GM12878 (cell line): ENCODE data around the gene SKAP1. TPM values are rescaled to one million over a fixed set of nuclear protein-coding genes. Genes with fewer than 3 reads are reported as not detected.

Source experiments
- ATAC-seq: fragments of 200-7000 bp; cut with Tn5 transposase; 3 replicates; pipeline ENCODE4 v1.9.1; 2020; ENCODE audit warnings: mild to moderate bottlenecking, moderate library complexity
- BruUV-seq: library from RNA; stranded (reverse); fragments of 400-500 nt; replicated peaks from 2 replicates; lab custom pipeline; 2021; lab: Mats Ljungman, UMichigan
- CTCF ChIA-PET: fragments of 300-600 bp; sonication (Branson Sonifier 250); formaldehyde crosslinking; extraction: SDS; loops from one replicate; lab custom pipeline; 2021; ENCODE audit warnings: inconsistent platforms; lab: Yijun Ruan, JAX
- POLR2A ChIA-PET: fragments of 350-600 bp; formaldehyde crosslinking; extraction: SDS; loops from one replicate; lab custom pipeline; 2021; ENCODE audit warnings: inconsistent platforms; lab: Charles Lee
- RAD21 ChIA-PET: fragments of 300-600 bp; sonication (Branson Sonifier 250); formaldehyde crosslinking; loops from one replicate; lab custom pipeline; 2023; ENCODE audit warnings: antibody characterized with exemption; ENCODE audit not compliant: unreplicated experiment; lab: Charles Lee
- SMC1A ChIA-PET: fragments of 300-600 bp; sonication (Branson Sonifier 250); formaldehyde crosslinking; loops from one replicate; lab custom pipeline; 2023; ENCODE audit not compliant: unreplicated experiment, uncharacterized antibody; lab: Charles Lee
- DNase-seq: peaks from one replicate; pipeline ENCODE4 v3.0.0-alpha.2; 2011; ENCODE audit warnings: low read depth, low spot score
- FAIRE-seq: peaks from 3 replicates; lab custom pipeline; 2011; peaks lifted over from hg19 to GRCh38; lab: Jason Lieb, UNC
- H2AFZ ChIP-seq: 2 replicates; pipeline ENCODE4 v1.6.0; 2011; ENCODE audit warnings: low read depth, low read length, control low read depth; ENCODE audit not compliant: control insufficient read depth
- H3K27ac ChIP-seq: 2 replicates; pipeline ENCODE4 v1.5.1; 2011; ENCODE audit warnings: control low read depth; ENCODE audit not compliant: control insufficient read depth, insufficient read depth
- H3K27me3 ChIP-seq, 2 experiments: replicated peaks in 1 of 2; 2 replicates each; pipeline versions ENCODE4 v1.6.0 to v1.6.1; 2011; ENCODE audit warnings: low read length in 1 of 2; ENCODE audit not compliant: control insufficient read depth in 2 of 2, insufficient read depth in 2 of 2
- H3K36me3 ChIP-seq, 2 experiments: 2 replicates each; pipeline ENCODE4 v1.5.1; 2011; ENCODE audit warnings: low read length in 1 of 2; ENCODE audit not compliant: control insufficient read depth in 2 of 2, insufficient read depth in 2 of 2
- H3K4me1 ChIP-seq: 2 replicates; pipeline ENCODE4 v1.6.1; 2011; ENCODE audit warnings: mild to moderate bottlenecking, low read length, moderate library complexity, mixed read lengths; ENCODE audit not compliant: control insufficient read depth, insufficient read depth
- H3K4me2 ChIP-seq: 2 replicates; pipeline ENCODE4 v1.6.0; 2011; ENCODE audit warnings: control low read depth; ENCODE audit not compliant: control insufficient read depth, insufficient read depth
- H3K4me3 ChIP-seq: fragments of 200-600 bp; sonication (generic); 2 replicates; pipeline ENCODE4 v1.5.1; 2016
- H3K79me2 ChIP-seq: 2 replicates; pipeline ENCODE4 v1.6.0; 2011; ENCODE audit warnings: low read length; ENCODE audit not compliant: control insufficient read depth, insufficient read depth
- H3K9ac ChIP-seq: 2 replicates; pipeline ENCODE4 v1.8.0; 2011; ENCODE audit warnings: low read length, control low read depth, mixed read lengths; ENCODE audit not compliant: control insufficient read depth, insufficient read depth
- H3K9me3 ChIP-seq: replicated peaks from 3 replicates; pipeline ENCODE4 v1.5.1; 2011; ENCODE audit warnings: mild to moderate bottlenecking, low read length; ENCODE audit not compliant: control insufficient read depth, insufficient read depth
- H4K20me1 ChIP-seq: 2 replicates; pipeline ENCODE4 v1.6.0; 2011; ENCODE audit not compliant: control insufficient read depth, insufficient read depth
- CTCF ChIP-seq, 3 experiments: IDR thresholded peaks in 2 of 3; conservative IDR thresholded peaks in 1 of 3; 2 replicates each; pipeline ENCODE4 v1.5.1; 2011; ENCODE audit warnings: low read depth in 3 of 3, low read length in 3 of 3, mild to moderate bottlenecking in 3 of 3, control low read depth in 2 of 3, moderate library complexity in 2 of 3, inconsistent platforms in 1 of 3, mixed read lengths in 1 of 3; ENCODE audit not compliant: control insufficient read depth in 2 of 3, insufficient read depth in 1 of 3; ENCODE audit errors: extremely low read depth in 1 of 3
- EGR1 ChIP-seq, 2 experiments: IDR thresholded peaks; 1 replicate in 1 of 2; 2 replicates in 1 of 2; pipeline ENCODE4 v1.6.1; 2011 to 2012; ENCODE audit warnings: low read depth in 2 of 2, low read length in 2 of 2, borderline replicate concordance in 1 of 2, mild to moderate bottlenecking in 1 of 2, moderate library complexity in 1 of 2
- GATAD2B ChIP-seq: fragments of 450-650 bp; conservative IDR thresholded peaks from 2 replicates; pipeline ENCODE4 v1.6.1; 2017; ENCODE audit warnings: low read depth, mild to moderate bottlenecking, moderate library complexity
- RAD21 ChIP-seq: IDR thresholded peaks from 2 replicates; pipeline ENCODE4 v1.6.1; 2011; ENCODE audit warnings: mild to moderate bottlenecking, low read depth, low read length, moderate library complexity; ENCODE audit not compliant: insufficient read depth
- SMC3 ChIP-seq: IDR thresholded peaks from 2 replicates; pipeline ENCODE4 v1.6.1; 2011; ENCODE audit warnings: low read length, improper control_type of control experiment, borderline replicate concordance
- WGBS: methylation state at CpG from one replicate; pipeline ENCODE4 v1.1.6; 2016; ENCODE audit warnings: low lambda C conversion rate; ENCODE audit not compliant: insufficient replicate concordance, insufficient coverage; ENCODE audit errors: missing lambda C conversion rate; 5-methylcytosine and 5-hydroxymethylcytosine counted together
- in situ Hi-C: fragments of 300-500 bp; cut with MboI; formaldehyde crosslinking; loops from 9 replicates; pipeline ENCODE4 v1.14.3; 2018; ENCODE audit warnings: mixed read lengths
- intact Hi-C: fragments of 100-400 bp; cut with micrococcal nuclease; formaldehyde crosslinking; loops from one replicate; pipeline ENCODE4 v1.14.2; 2022; ENCODE audit not compliant: unreplicated experiment
- polyA plus RNA-seq, 11 experiments: library from polyadenylated mRNA; depleted of rRNA in 4 of 11; unstranded in 6 of 11; stranded (reverse) in 5 of 11; fragments of >200 nt; fragmentation: Nextera tagmentation in 4 of 11; fragmentation: Illumina TruSeq in 1 of 11; extraction: Ambion mirVana in 4 of 11; extraction: Trizol in 1 of 11; gene quantifications; 1 replicate in 1 of 11; 2 replicates in 10 of 11; pipeline versions ENCODE4 v1.2.1 to v1.2.3, GENCODE V29; 2011 to 2016; ENCODE audit warnings: inconsistent platforms in 2 of 11, missing spikeins in 2 of 11, low read depth in 1 of 11
- total RNA-seq, 4 experiments: library from RNA; depleted of rRNA in 3 of 4; stranded (reverse); fragments of >200 nt in 3 of 4; fragmentation: Illumina TruSeq in 1 of 4; extraction: Trizol in 1 of 4; gene quantifications; 2 replicates each; pipeline versions ENCODE4 v1.2.1 to v1.2.3, GENCODE V29; 2013 to 2021

SKAP1 gene
- total and polyA plus RNA-seq, 10 of the 15 experiments (the other 5 are each of a cell fraction or from before 2014, with no cell fraction given), result 17.1 to 97.6 (median 35.9) TPM

GRCh38 chr17:48374650-48375230, 55.3 kb downstream of the SKAP1 start:
- no peak for DNase-seq
- FAIRE-seq, result no peak
- no peaks in the 10 kb centered on the region; the same call in 1 of the 2 replicates for H3K79me2 ChIP-seq
- H3K9ac ChIP-seq, result no peak overlapping the region
- BruUV-seq, result no TSS peak
- RAD21 ChIA-PET, result interaction anchor here (0.9 to 1.8 kb wide), 5 partner anchors 17 to 64 kb away, joined by 3 to 4 read pairs (median 3); no protein-coding TSS in a partner anchor
- intact Hi-C loops, result no loop called here
- TF ChIP-seq RAD21 (peak; percentile 63), EGR1 (IDR thresholded peaks at IDR 0.05; ENCODE audit: borderline replicate concordance in 1 of 2, low read depth in 2 of 2, low read length in 2 of 2) (no peak), CTCF (IDR thresholded peaks at IDR 0.05 in 2 of 3, conservative IDR thresholded peaks at IDR 0.05 in 1 of 3; ENCODE audit: control insufficient read depth in 2 of 3, extremely low read depth in 1 of 3, insufficient read depth in 1 of 3, low read depth in 3 of 3, low read length in 3 of 3) (peak; percentile 21 to 64 (median 54); a peak in 5 of 6 replicates), SMC3 (peak; percentile 26; the same call in 1 of the 2 replicates), GATAD2B (no peak)
- TF ChIP-seq, all 136 proteins: peak for 3
- ATAC-seq, result peak; percentile 92
- Histone ChIP-seq H3K27me3 (no peaks in the 10 kb centered on the region), H3K4me3 (no peak overlapping the region), H3K27ac (no peak overlapping the region), H3K4me1 (no peaks in the 10 kb centered on the region), H3K36me3 (peaks cover 3% of the 10 kb centered on the region in 2 experiments), H3K9me3 (no peaks in the 10 kb centered on the region), H3K4me2 (no peak overlapping the region), H2AFZ (no peak overlapping the region), H4K20me1 (no peaks in the 10 kb centered on the region)
- SMC1A ChIA-PET, result interaction anchor here (0.8 to 1.6 kb wide), 10 partner anchors 10 to 117 kb away, joined by 3 to 7 read pairs (median 4); no protein-coding TSS in a partner anchor
- 32% methylated on average over 1 of the region's 1 CpG for WGBS
- POLR2A ChIA-PET, result interaction anchor here (0.6 to 1.0 kb wide), 2 partner anchors 17 to 1686 kb away, joined by 3 to 9 read pairs; no protein-coding TSS in a partner anchor
- CTCF ChIA-PET, result interaction anchor here (0.7 to 4.6 kb wide), 17 partner anchors 9 to 226 kb away, joined by 3 to 25 read pairs (median 3); no protein-coding TSS in a partner anchor
- in situ Hi-C loops, result no loop called here
